Measurements from ENCODE around the gene CCR7. TPM values are rescaled to one million over a fixed set of nuclear protein-coding genes. Genes with fewer than 3 reads are reported as not detected.

Gene CCR7
- total and polyA plus RNA-seq, 7 donors, result 0.08 to 0.24 (median 0.20) TPM; not detected in 1

GRCh38 chr17:40551879-40552768 lies 13.1 kb downstream of the CCR7 start:
- no peaks in the 10 kb centered on the region for H3K27me3 ChIP-seq (ENCODE audit: insufficient read depth in 3 of 3, low read length in 2 of 3)
- peak overlapping the region; percentile 63 for H3K27ac ChIP-seq
- intact Hi-C loops (cut with DNase I), result no loop called here
- peak; percentile 62 to 79 for DNase-seq
- H3K4me1 ChIP-seq, result peaks cover 46% of the 10 kb centered on the region
- WGBS, 3 donors, result 39 to 44% (median 43%) methylated on average over 32 of the region's 32 CpGs
- no peaks in the 10 kb centered on the region for H3K9me3 ChIP-seq
- H3K36me3 ChIP-seq (ENCODE audit: insufficient read depth in 1 of 2, low read depth in 1 of 2), result no peaks in the 10 kb centered on the region
- no peak overlapping the region for H3K4me3 ChIP-seq
- no peak for TF ChIP-seq CTCF (IDR thresholded peaks at IDR 0.05)
- ATAC-seq, result peak; percentile 24 to 45 (median 42)

- H3K4me3 ChIP-seq, result peak overlapping the region; percentile 11
- H3K27ac ChIP-seq, result peak overlapping the region; percentile 63
- DNase-seq (peak; percentile 86 to 91), ATAC-seq (peak; percentile 42 to 68 (median 62))
- TF ChIP-seq CTCF (IDR thresholded peaks at IDR 0.05), result no peak
- intact Hi-C loops (cut with DNase I), result no loop called here
- H3K9me3 ChIP-seq, result no peaks in the 10 kb centered on the region
- WGBS, 3 donors, result 58 to 72% (median 65%) methylated on average over 6 of the region's 6 CpGs
- no peaks in the 10 kb centered on the region for H3K27me3 ChIP-seq (ENCODE audit: insufficient read depth in 3 of 3, low read length in 2 of 3)
- H3K4me1 ChIP-seq, result peaks cover 46% of the 10 kb centered on the region
- no peaks in the 10 kb centered on the region for H3K36me3 ChIP-seq (ENCODE audit: insufficient read depth in 1 of 2, low read depth in 1 of 2)
Observed at GRCh38 chr17:40551091-40551878, 14.0 kb downstream of the CCR7 start.

- intact Hi-C loops (cut with DNase I), result no loop called here
- no peaks in the 10 kb centered on the region for H3K36me3 ChIP-seq (ENCODE audit: insufficient read depth in 1 of 2, low read depth in 1 of 2)
- no peak overlapping the region for H3K4me3 ChIP-seq
- peaks cover 46% of the 10 kb centered on the region for H3K4me1 ChIP-seq
- DNase-seq (peak; percentile 75 to 76), ATAC-seq (peak; percentile 15 to 58 (median 56))
- TF ChIP-seq CTCF (IDR thresholded peaks at IDR 0.05), result no peak
- no peaks in the 10 kb centered on the region for H3K9me3 ChIP-seq
- peak overlapping the region; percentile 63 for H3K27ac ChIP-seq
- 47 to 60% (median 52%) methylated on average over 8 of the region's 8 CpGs for WGBS, 3 donors
- no peaks in the 10 kb centered on the region for H3K27me3 ChIP-seq (ENCODE audit: insufficient read depth in 3 of 3, low read length in 2 of 3)
Observed at GRCh38 chr17:40550608-40551007, 14.7 kb downstream of the CCR7 start.

- ATAC-seq, result peak; percentile 13 to 41 (median 32)
- H3K4me1 ChIP-seq, result peaks cover 46% of the 10 kb centered on the region
Observed at GRCh38 chr17:40548982-40549685, 16.1 kb downstream of the CCR7 start.

More at GRCh38 chr17:40548982-40549685, 16.1 kb downstream of the CCR7 start:
- DNase-seq, result peak in 1 of 2 donors; percentile 78
- intact Hi-C loops (cut with DNase I), result no loop called here
- H3K9me3 ChIP-seq, result no peaks in the 10 kb centered on the region
- peak overlapping the region; percentile 69 for H3K27ac ChIP-seq
- WGBS, 3 donors, result 47 to 56% (median 53%) methylated on average over 9 of the region's 9 CpGs
- no peaks in the 10 kb centered on the region for H3K27me3 ChIP-seq (ENCODE audit: insufficient read depth in 3 of 3, low read length in 2 of 3)
- no peaks in the 10 kb centered on the region for H3K36me3 ChIP-seq (ENCODE audit: insufficient read depth in 1 of 2, low read depth in 1 of 2)
- no peak for TF ChIP-seq CTCF (IDR thresholded peaks at IDR 0.05)
- no peak overlapping the region for H3K4me3 ChIP-seq
